Smooth muscle cell (in vitro differentiated cells): ENCODE measurements around the gene F12. TPM values are rescaled to one million over a fixed set of nuclear protein-coding genes. Genes with fewer than 3 reads are reported as not detected.
A peak's percentile ranks its signal among the peaks of the same experiment; 100 is the strongest.

Source experiments
- DNase-seq: peaks from one replicate; lab custom pipeline; 2025; ENCODE audit not compliant: unreplicated experiment; lab: John Stamatoyannopoulos, UW
- H2AFZ ChIP-seq: fragments of 200-600 bp; sonication (generic); 2 replicates; pipeline ENCODE4 v1.6.0; 2016; ENCODE audit warnings: antibody characterized with exemption, low read depth, mild to moderate bottlenecking
- H3F3A ChIP-seq: fragments of 200-600 bp; sonication (generic); 2 replicates; pipeline ENCODE4 v1.6.0; 2017; ENCODE audit warnings: antibody characterized with exemption, low read depth
- H3K27ac ChIP-seq: fragments of 200-600 bp; sonication (generic); 2 replicates; pipeline ENCODE4 v1.5.1; 2016; ENCODE audit warnings: low read depth, mild to moderate bottlenecking
- H3K27me3 ChIP-seq: fragments of 200-600 bp; sonication (generic); 2 replicates; pipeline ENCODE4 v1.6.1; 2016; ENCODE audit warnings: low read depth, mild to moderate bottlenecking
- H3K36me3 ChIP-seq: fragments of 200-600 bp; sonication (generic); 2 replicates; pipeline ENCODE4 v1.5.1; 2016; ENCODE audit warnings: low read depth
- H3K4me1 ChIP-seq: fragments of 200-600 bp; sonication (generic); 2 replicates; pipeline ENCODE4 v1.5.1; 2016; ENCODE audit warnings: low read depth
- H3K4me2 ChIP-seq: fragments of 200-600 bp; sonication (generic); 2 replicates; pipeline ENCODE4 v1.6.0; 2016; ENCODE audit warnings: mild to moderate bottlenecking
- H3K4me3 ChIP-seq: fragments of 200-600 bp; sonication (generic); 2 replicates; pipeline ENCODE4 v1.5.1; 2016; ENCODE audit warnings: mild to moderate bottlenecking
- H3K79me2 ChIP-seq: fragments of 200-600 bp; sonication (generic); 2 replicates; pipeline ENCODE4 v1.6.0; 2016; ENCODE audit warnings: low read depth, mild to moderate bottlenecking
- H3K9ac ChIP-seq: fragments of 200-600 bp; sonication (generic); 2 replicates; pipeline ENCODE4 v1.6.0; 2016; ENCODE audit warnings: low read depth
- H3K9me3 ChIP-seq: fragments of 200-600 bp; sonication (generic); replicated peaks from 2 replicates; pipeline ENCODE4 v1.5.1; 2016; ENCODE audit warnings: low read depth
- H4K20me1 ChIP-seq: fragments of 200-600 bp; sonication (generic); 2 replicates; pipeline ENCODE4 v1.6.0; 2016; ENCODE audit warnings: low read depth
- WGBS: methylation state at CpG from one replicate; pipeline ENCODE4 v1.1.7; 2016; ENCODE audit warnings: low lambda C conversion rate; 5-methylcytosine and 5-hydroxymethylcytosine counted together
- polyA plus RNA-seq: library from polyadenylated mRNA; unstranded; fragments of >200 nt; fragmentation: Nextera tagmentation; extraction: Ambion mirVana; gene quantifications from 2 replicates; pipeline ENCODE4 v1.2.1, GENCODE V29; 2016
- total RNA-seq: library from RNA; depleted of rRNA; stranded (reverse); fragments of >200 nt; gene quantifications from 2 replicates; pipeline ENCODE4 v1.2.3, GENCODE V29; 2014
- TF ChIP-seq, protein P1 (sequence below): fragments of 200-600 bp; sonication (generic); IDR thresholded peaks from 2 replicates; pipeline ENCODE4 v1.5.1; 2017; ENCODE audit warnings: borderline replicate concordance, mild to moderate bottlenecking, antibody characterized with exemption; ENCODE audit not compliant: insufficient read depth, poor library complexity, severe bottlenecking

The F12 gene
- total and polyA plus RNA-seq, 2 experiments from 2014 or later = 3.6 to 15.0 TPM

DNA sequence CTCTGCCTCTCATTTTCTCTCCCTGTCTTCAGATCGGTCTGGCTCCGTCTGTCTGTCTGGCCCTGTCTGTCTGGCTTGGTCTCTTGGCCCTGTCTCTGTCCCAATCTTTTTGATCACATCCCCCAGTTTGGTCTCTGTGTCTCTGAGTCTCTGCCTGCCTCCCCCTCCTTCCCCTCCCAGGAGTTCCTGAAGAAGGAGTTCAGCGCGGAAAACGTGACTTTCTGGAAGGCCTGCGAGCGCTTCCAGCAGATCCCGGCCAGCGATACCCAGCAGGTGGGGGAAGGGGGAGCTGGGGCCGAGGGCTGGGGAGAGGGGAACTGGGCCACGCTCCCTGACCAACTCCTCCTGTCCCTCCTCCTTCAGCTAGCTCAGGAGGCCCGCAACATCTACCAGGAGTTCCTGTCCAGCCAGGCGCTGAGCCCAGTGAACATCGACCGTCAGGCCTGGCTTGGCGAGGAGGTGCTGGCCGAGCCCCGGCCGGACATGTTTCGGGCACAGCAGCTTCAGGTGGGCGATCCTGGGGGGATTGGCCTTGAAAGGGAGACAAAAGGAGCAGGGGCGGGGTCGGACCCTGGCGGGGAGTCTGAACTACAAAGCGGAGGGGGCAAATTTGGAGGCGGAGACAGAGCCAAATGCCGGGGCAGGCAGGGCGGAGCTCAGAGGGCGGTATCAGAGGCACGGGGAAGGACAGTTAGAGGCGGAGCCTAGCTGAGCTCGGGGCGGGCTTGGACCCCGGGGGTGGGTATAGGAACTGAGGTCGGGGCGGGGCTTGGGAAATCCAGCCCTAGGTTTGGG lies 42.6 kb downstream of the F12 start:
- H3K4me1 ChIP-seq = peaks cover 25% of the 10 kb centered on the region
- no peaks in the 10 kb centered on the region for H3K36me3 ChIP-seq
- H3K9ac ChIP-seq = peak overlapping the region; percentile 50
- 7% methylated on average over 26 of the region's 36 CpGs for WGBS
- DNase-seq = peak; percentile 72
- no peaks in the 10 kb centered on the region for H3K27me3 ChIP-seq
- H3K4me3 ChIP-seq = peak overlapping the region; percentile 65
- H4K20me1 ChIP-seq = no peaks in the 10 kb centered on the region
- peaks cover 7% of the 10 kb centered on the region for H3F3A ChIP-seq
- H3K9me3 ChIP-seq = no peaks in the 10 kb centered on the region
- peak overlapping the region; percentile 95 for H3K4me2 ChIP-seq
- peak overlapping the region; percentile 99 for H2AFZ ChIP-seq
- no peaks in the 10 kb centered on the region for H3K79me2 ChIP-seq
- TF ChIP-seq, protein P1, sequence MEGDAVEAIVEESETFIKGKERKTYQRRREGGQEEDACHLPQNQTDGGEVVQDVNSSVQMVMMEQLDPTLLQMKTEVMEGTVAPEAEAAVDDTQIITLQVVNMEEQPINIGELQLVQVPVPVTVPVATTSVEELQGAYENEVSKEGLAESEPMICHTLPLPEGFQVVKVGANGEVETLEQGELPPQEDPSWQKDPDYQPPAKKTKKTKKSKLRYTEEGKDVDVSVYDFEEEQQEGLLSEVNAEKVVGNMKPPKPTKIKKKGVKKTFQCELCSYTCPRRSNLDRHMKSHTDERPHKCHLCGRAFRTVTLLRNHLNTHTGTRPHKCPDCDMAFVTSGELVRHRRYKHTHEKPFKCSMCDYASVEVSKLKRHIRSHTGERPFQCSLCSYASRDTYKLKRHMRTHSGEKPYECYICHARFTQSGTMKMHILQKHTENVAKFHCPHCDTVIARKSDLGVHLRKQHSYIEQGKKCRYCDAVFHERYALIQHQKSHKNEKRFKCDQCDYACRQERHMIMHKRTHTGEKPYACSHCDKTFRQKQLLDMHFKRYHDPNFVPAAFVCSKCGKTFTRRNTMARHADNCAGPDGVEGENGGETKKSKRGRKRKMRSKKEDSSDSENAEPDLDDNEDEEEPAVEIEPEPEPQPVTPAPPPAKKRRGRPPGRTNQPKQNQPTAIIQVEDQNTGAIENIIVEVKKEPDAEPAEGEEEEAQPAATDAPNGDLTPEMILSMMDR = no peak
- H3K27ac ChIP-seq = peak overlapping the region; percentile 46

DNA sequence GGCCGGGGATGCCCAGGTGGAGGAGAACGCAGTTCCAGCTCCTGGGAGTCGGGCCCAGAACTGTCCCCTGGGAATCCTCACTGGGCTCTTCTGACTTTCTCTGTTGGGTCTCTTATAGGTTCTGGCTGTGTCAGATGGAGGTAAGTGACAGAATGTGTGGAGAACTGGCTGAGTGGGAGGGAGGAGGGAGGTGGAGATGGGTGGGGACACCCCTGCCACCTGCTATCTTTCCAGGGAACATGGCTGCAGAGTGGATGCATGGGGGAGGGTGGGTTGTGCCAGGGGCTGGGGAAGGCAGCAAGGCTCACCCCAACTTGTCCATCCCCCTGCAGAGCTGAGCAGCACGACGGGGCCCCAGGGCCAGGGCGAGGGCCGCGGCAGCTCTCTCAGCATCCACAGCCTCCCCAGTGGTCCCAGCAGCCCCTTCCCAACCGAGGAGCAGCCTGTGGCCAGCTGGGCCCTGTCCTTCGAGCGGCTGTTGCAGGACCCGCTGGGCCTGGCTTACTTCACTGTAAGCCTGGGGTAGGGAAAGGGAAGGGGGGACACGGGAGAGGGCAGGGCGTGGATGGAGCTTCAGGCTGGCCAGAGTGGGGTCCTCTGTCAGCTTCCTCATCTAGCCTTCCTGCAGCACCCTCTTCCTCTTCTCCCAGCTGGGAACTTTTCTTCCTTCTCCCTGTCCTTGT lies 43.4 kb downstream of the F12 start:
- 68% methylated on average over 14 of the region's 14 CpGs for WGBS
- Histone ChIP-seq H3K9me3 (no peaks in the 10 kb centered on the region), H4K20me1 (no peaks in the 10 kb centered on the region), H3K27me3 (no peaks in the 10 kb centered on the region), H3K4me1 (peaks cover 25% of the 10 kb centered on the region), H3K27ac (no peak overlapping the region), H3K36me3 (no peaks in the 10 kb centered on the region), H2AFZ (peak overlapping the region; percentile 99), H3K4me3 (peak overlapping the region; percentile 65), H3K4me2 (peak overlapping the region; percentile 95), H3K9ac (no peak overlapping the region), H3K79me2 (no peaks in the 10 kb centered on the region), H3F3A (peaks cover 7% of the 10 kb centered on the region)
- TF ChIP-seq, protein P1 = no peak
- DNase-seq = no peak

DNA sequence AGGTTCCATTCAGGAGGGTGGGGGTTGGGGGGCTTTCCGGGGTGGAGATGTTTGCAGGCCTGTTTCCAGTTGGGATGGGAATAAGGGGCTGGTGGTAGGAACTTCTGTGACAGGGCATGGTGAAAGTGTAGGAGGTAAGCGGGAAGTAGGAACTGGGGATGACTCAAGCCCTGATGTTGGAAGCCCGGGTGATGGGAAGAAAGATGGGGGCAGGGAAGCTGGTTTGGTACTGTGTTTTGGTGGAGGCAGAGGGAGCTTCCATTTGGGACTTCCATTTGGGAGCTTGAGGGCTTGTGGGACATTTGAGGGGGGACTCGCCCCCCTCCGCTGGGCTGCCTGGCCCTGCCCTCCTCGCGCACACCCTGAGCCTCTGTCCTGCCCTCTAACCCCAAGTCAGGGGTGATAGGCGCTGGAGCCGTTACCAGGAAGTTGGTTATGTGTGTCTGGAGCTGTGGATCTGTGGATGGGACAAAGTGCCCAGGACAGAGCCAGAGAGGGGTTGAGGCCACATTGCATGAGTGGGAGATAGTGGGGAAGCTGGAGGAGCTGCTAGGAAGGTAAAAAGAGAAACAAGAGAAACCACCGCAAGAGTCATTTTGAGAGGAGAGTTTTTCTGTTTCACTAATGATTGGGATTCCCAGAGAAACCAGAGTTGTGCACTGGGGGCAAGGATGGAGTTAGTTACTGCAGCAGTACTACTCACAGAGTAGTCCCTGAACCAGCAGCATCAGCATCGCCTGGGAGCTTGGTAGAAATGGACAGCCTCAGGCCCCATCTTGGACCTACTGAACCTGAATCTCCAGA lies 45.0 kb downstream of the F12 start:
- WGBS = 80% methylated on average over 11 of the region's 11 CpGs
- Histone ChIP-seq H3K4me3 (no peak overlapping the region), H2AFZ (no peak overlapping the region)

More for the DNA sequence above, 45.0 kb downstream of the F12 start:
- Histone ChIP-seq H3K9ac (no peak overlapping the region), H3K9me3 (no peaks in the 10 kb centered on the region), H3K4me2 (no peak overlapping the region), H3K36me3 (no peaks in the 10 kb centered on the region), H3F3A (no peaks in the 10 kb centered on the region), H3K79me2 (no peaks in the 10 kb centered on the region), H3K27ac (no peak overlapping the region), H3K27me3 (no peaks in the 10 kb centered on the region), H3K4me1 (peaks cover 25% of the 10 kb centered on the region), H4K20me1 (no peaks in the 10 kb centered on the region)
- no peak for DNase-seq
- TF ChIP-seq, protein P1 = no peak
